Measurements from ENCODE around the gene CHID1.

The CHID1 gene
- 12.8 to 46.9 (median 30.8) reads per million in 9 experiments for total RNA-seq

- Mint-ChIP-seq H3K27me3 (no peaks in the 10 kb centered on the region), H3K27ac (peak within 1 kb of the TSS; percentile 35 to 75), H3K36me3 (ENCODE audit: insufficient read depth) (no peaks in the 10 kb centered on the region), H3K4me3 (peak within 1 kb of the TSS; percentile 90 to 91), H3K9me3 (no peaks in the 10 kb centered on the region), H3K4me1 (ENCODE audit: low read depth in 2 of 2) (peaks cover 12 to 17% of the 10 kb centered on the region in 2 donors)
- DNase-seq (peak; percentile 70 to 75 (median 74)), ATAC-seq (replicated peaks) (peak; percentile 95)
Measured at GRCh38 chr11:910589-911030, at the start of gene CHID1. CHID1 (minus strand) TSS chr11:910810; CDS start chr11:904816, 5,994 bp downstream.

GRCh38 chr11:959608-960007 lies 49.0 kb upstream of the CHID1 start:
- H3K4me1 Mint-ChIP-seq (ENCODE audit: low read depth in 2 of 2) = peaks cover 16 to 22% of the 10 kb centered on the region in 2 donors
- no peaks in the 10 kb centered on the region for H3K27me3 Mint-ChIP-seq
- DNase-seq = no peak
- H3K36me3 Mint-ChIP-seq (ENCODE audit: insufficient read depth) = peaks cover 42% of the 10 kb centered on the region
- no peak overlapping the region for H3K4me3 Mint-ChIP-seq
- no peaks in the 10 kb centered on the region for H3K9me3 Mint-ChIP-seq
- H3K27ac Mint-ChIP-seq = no peak overlapping the region
- no peak for ATAC-seq (replicated peaks)

GRCh38 chr11:959027-959426 lies 48.4 kb upstream of the CHID1 start:
- Mint-ChIP-seq H3K9me3 (no peaks in the 10 kb centered on the region), H3K4me3 (no peak overlapping the region), H3K4me1 (ENCODE audit: low read depth in 2 of 2) (peaks cover 22 to 27% of the 10 kb centered on the region in 2 donors), H3K27me3 (no peaks in the 10 kb centered on the region), H3K36me3 (ENCODE audit: insufficient read depth) (peaks cover 36% of the 10 kb centered on the region), H3K27ac (peak overlapping the region in 1 of 2 donors; percentile 38)
- no peak for ATAC-seq (replicated peaks)
- DNase-seq = no peak

GRCh38 chr11:958101-958500 lies 47.5 kb upstream of the CHID1 start:
- Mint-ChIP-seq H3K36me3 (ENCODE audit: insufficient read depth) (peaks cover 31% of the 10 kb centered on the region), H3K27me3 (no peaks in the 10 kb centered on the region), H3K9me3 (no peaks in the 10 kb centered on the region), H3K4me3 (no peak overlapping the region), H3K27ac (peak overlapping the region in 1 of 2 donors; percentile 75), H3K4me1 (ENCODE audit: low read depth in 2 of 2) (peaks cover 28 to 30% of the 10 kb centered on the region in 2 donors)
- no peak for DNase-seq
- ATAC-seq (replicated peaks) = no peak

GRCh38 chr11:957212-957920 lies 46.8 kb upstream of the CHID1 start:
- Mint-ChIP-seq H3K27ac (peak overlapping the region in 1 of 2 donors; percentile 75), H3K4me3 (no peak overlapping the region), H3K9me3 (no peaks in the 10 kb centered on the region), H3K27me3 (no peaks in the 10 kb centered on the region), H3K36me3 (ENCODE audit: insufficient read depth) (peaks cover 27% of the 10 kb centered on the region), H3K4me1 (ENCODE audit: low read depth in 2 of 2) (peaks cover 34 to 35% of the 10 kb centered on the region in 2 donors)
- no peak for ATAC-seq (replicated peaks)
- no peak for DNase-seq

GRCh38 chr11:955154-956063 lies 44.8 kb upstream of the CHID1 start:
- ATAC-seq (replicated peaks) (no peak), DNase-seq (no peak)
- H3K27me3 Mint-ChIP-seq = no peaks in the 10 kb centered on the region
- H3K4me1 Mint-ChIP-seq (ENCODE audit: low read depth in 2 of 2) = peaks cover 32 to 35% of the 10 kb centered on the region in 2 donors
- peaks cover 16% of the 10 kb centered on the region for H3K36me3 Mint-ChIP-seq (ENCODE audit: insufficient read depth)
- H3K9me3 Mint-ChIP-seq = no peaks in the 10 kb centered on the region
- H3K27ac Mint-ChIP-seq = peak overlapping the region; percentile 31 to 72
- H3K4me3 Mint-ChIP-seq = no peak overlapping the region

GRCh38 chr11:954392-955153 lies 44.0 kb upstream of the CHID1 start:
- peaks cover 12% of the 10 kb centered on the region for H3K36me3 Mint-ChIP-seq (ENCODE audit: insufficient read depth)
- ATAC-seq (replicated peaks) = no peak

GRCh38 chr11:953512-953911 lies 42.9 kb upstream of the CHID1 start:
- no peaks in the 10 kb centered on the region for H3K27me3 Mint-ChIP-seq
- peaks cover 32 to 35% of the 10 kb centered on the region in 2 donors for H3K4me1 Mint-ChIP-seq (ENCODE audit: low read depth in 2 of 2)
- H3K36me3 Mint-ChIP-seq (ENCODE audit: insufficient read depth) = peaks cover 9% of the 10 kb centered on the region

More at GRCh38 chr11:954392-955153, 44.0 kb upstream of the CHID1 start:
- Mint-ChIP-seq H3K4me1 (ENCODE audit: low read depth in 2 of 2) (peaks cover 32 to 35% of the 10 kb centered on the region in 2 donors), H3K4me3 (no peak overlapping the region), H3K27me3 (no peaks in the 10 kb centered on the region), H3K27ac (peak overlapping the region; percentile 2 to 72), H3K9me3 (no peaks in the 10 kb centered on the region)
- DNase-seq = no peak

GRCh38 chr11:952406-953385 lies 42.1 kb upstream of the CHID1 start:
- H3K4me1 Mint-ChIP-seq (ENCODE audit: low read depth in 2 of 2) = peaks cover 28 to 37% of the 10 kb centered on the region in 2 donors
- H3K36me3 Mint-ChIP-seq (ENCODE audit: insufficient read depth) = peaks cover 9% of the 10 kb centered on the region
- H3K27ac Mint-ChIP-seq = peak overlapping the region; percentile 47 to 55
- no peaks in the 10 kb centered on the region for H3K27me3 Mint-ChIP-seq
- no peak for DNase-seq
- peaks cover 0 to 2% of the 10 kb centered on the region in 2 donors for H3K9me3 Mint-ChIP-seq
- H3K4me3 Mint-ChIP-seq = no peak overlapping the region
- no peak for ATAC-seq (replicated peaks)

More at GRCh38 chr11:953512-953911, 42.9 kb upstream of the CHID1 start:
- ATAC-seq (replicated peaks) = no peak
- H3K27ac Mint-ChIP-seq = no peak overlapping the region
- no peaks in the 10 kb centered on the region for H3K9me3 Mint-ChIP-seq
- no peak overlapping the region for H3K4me3 Mint-ChIP-seq
- no peak for DNase-seq

- H3K4me3 Mint-ChIP-seq = no peak overlapping the region
- H3K4me1 Mint-ChIP-seq (ENCODE audit: low read depth in 2 of 2) = peaks cover 26 to 34% of the 10 kb centered on the region in 2 donors
- H3K9me3 Mint-ChIP-seq = peaks cover 0 to 2% of the 10 kb centered on the region in 2 donors
- no peak overlapping the region for H3K27ac Mint-ChIP-seq
- no peaks in the 10 kb centered on the region for H3K27me3 Mint-ChIP-seq
- no peak for ATAC-seq (replicated peaks)
- H3K36me3 Mint-ChIP-seq (ENCODE audit: insufficient read depth) = peaks cover 9% of the 10 kb centered on the region
- DNase-seq = no peak
Measured at GRCh38 chr11:951507-951906, 40.9 kb upstream of the CHID1 start.

- ATAC-seq (replicated peaks) (no peak), DNase-seq (no peak)
- Mint-ChIP-seq H3K27ac (no peak overlapping the region), H3K27me3 (no peaks in the 10 kb centered on the region), H3K36me3 (ENCODE audit: insufficient read depth) (peaks cover 14% of the 10 kb centered on the region), H3K4me3 (no peak overlapping the region), H3K9me3 (peaks cover 0 to 2% of the 10 kb centered on the region in 2 donors), H3K4me1 (ENCODE audit: low read depth in 2 of 2) (peaks cover 25 to 37% of the 10 kb centered on the region in 2 donors)
Measured at GRCh38 chr11:947744-948143, 37.1 kb upstream of the CHID1 start.

GRCh38 chr11:945986-946385 lies 35.4 kb upstream of the CHID1 start:
- peaks cover 0 to 2% of the 10 kb centered on the region in 2 donors for H3K9me3 Mint-ChIP-seq
- peaks cover 31 to 43% of the 10 kb centered on the region in 2 donors for H3K4me1 Mint-ChIP-seq (ENCODE audit: low read depth in 2 of 2)
- H3K27ac Mint-ChIP-seq = no peak overlapping the region
- no peaks in the 10 kb centered on the region for H3K27me3 Mint-ChIP-seq
- no peak overlapping the region for H3K4me3 Mint-ChIP-seq
- H3K36me3 Mint-ChIP-seq (ENCODE audit: insufficient read depth) = peaks cover 14% of the 10 kb centered on the region
- ATAC-seq (replicated peaks) (no peak), DNase-seq (no peak)

Data from effector memory CD8-positive, alpha-beta T cell (primary cell).